ENCODE measurements around the gene PTPN14. TPM values are rescaled to one million over a fixed set of nuclear protein-coding genes. Genes with fewer than 3 reads are reported as not detected.
"Not testable (repeated sequence)": the region's sequence is repeated elsewhere in the genome, so short reads cannot be mapped to it uniquely, and the experiment has no call there.

Gene PTPN14
- polyA plus RNA-seq, 1 experiment = 29.4 TPM

GRCh38 chr1:214485151-214485550, 66.3 kb downstream of the PTPN14 start:
- peaks cover 1% of the 10 kb centered on the region; the same call in 1 of the 2 replicates for H3K36me3 ChIP-seq (ENCODE audit: control insufficient read depth, insufficient read depth, low read length)
- no peak for DNase-seq (ENCODE audit: low read depth)
- CTCF ChIA-PET = no interaction called here
- TF ChIP-seq, protein P1, sequence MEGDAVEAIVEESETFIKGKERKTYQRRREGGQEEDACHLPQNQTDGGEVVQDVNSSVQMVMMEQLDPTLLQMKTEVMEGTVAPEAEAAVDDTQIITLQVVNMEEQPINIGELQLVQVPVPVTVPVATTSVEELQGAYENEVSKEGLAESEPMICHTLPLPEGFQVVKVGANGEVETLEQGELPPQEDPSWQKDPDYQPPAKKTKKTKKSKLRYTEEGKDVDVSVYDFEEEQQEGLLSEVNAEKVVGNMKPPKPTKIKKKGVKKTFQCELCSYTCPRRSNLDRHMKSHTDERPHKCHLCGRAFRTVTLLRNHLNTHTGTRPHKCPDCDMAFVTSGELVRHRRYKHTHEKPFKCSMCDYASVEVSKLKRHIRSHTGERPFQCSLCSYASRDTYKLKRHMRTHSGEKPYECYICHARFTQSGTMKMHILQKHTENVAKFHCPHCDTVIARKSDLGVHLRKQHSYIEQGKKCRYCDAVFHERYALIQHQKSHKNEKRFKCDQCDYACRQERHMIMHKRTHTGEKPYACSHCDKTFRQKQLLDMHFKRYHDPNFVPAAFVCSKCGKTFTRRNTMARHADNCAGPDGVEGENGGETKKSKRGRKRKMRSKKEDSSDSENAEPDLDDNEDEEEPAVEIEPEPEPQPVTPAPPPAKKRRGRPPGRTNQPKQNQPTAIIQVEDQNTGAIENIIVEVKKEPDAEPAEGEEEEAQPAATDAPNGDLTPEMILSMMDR (IDR thresholded peaks at IDR 0.05; ENCODE audit: insufficient read depth, low read depth, low read length) = no peak
- H3K4me3 ChIP-seq (ENCODE audit: low read depth, low read length) = no peak overlapping the region
- H3K27me3 ChIP-seq (ENCODE audit: control insufficient read depth, insufficient read depth, low read length) = no peaks in the 10 kb centered on the region
- POLR2A ChIA-PET = interaction anchor here (0.5 kb wide), 1 partner anchor 32 kb away, joined by 3 read pairs; no protein-coding TSS in a partner anchor

DNA sequence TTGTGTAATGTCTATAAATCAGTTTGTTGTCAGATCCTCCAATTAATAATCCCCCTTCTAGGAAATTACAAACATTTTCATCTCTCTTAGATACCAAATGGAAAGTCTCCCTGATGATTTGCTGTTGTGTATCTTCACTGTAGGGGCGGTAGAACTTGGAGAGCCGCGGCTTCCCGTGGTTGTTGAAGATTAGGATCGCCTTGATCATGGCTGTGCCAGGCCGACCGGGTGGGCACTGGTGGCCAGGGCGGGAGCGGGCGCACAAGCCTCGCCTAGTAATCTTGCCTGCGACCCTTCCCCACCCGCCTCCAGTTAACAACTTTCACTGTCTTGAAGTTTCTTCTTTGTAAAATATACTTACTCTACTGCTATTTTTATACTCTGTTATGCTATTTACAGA, 68.2 kb downstream of the PTPN14 start:
- H3K36me3 ChIP-seq (ENCODE audit: control insufficient read depth, insufficient read depth, low read length); DNase-seq (ENCODE audit: low read depth); POLR2A ChIA-PET; H3K27me3 ChIP-seq (ENCODE audit: control insufficient read depth, insufficient read depth, low read length); H3K4me3 ChIP-seq (ENCODE audit: low read depth, low read length); CTCF ChIA-PET: not testable (repeated sequence)

GRCh38 chr1:214481983-214482634, 69.3 kb downstream of the PTPN14 start:
- H3K36me3 ChIP-seq (ENCODE audit: control insufficient read depth, insufficient read depth, low read length); CTCF ChIA-PET; H3K4me3 ChIP-seq (ENCODE audit: low read depth, low read length); POLR2A ChIA-PET; H3K27me3 ChIP-seq (ENCODE audit: control insufficient read depth, insufficient read depth, low read length); DNase-seq (ENCODE audit: low read depth): not testable (repeated sequence)

- Histone ChIP-seq H3K4me3 (ENCODE audit: low read depth, low read length) (no peak overlapping the region), H3K36me3 (ENCODE audit: control insufficient read depth, insufficient read depth, low read length) (no peaks in the 10 kb centered on the region), H3K27me3 (ENCODE audit: control insufficient read depth, insufficient read depth, low read length) (no peaks in the 10 kb centered on the region)
- POLR2A ChIA-PET = interaction anchor here (0.6 kb wide), 1 partner anchor 1354 kb away, joined by 3 read pairs; no protein-coding TSS in a partner anchor
- DNase-seq (ENCODE audit: low read depth) = peak; percentile 55
- CTCF ChIA-PET = interaction anchor here (0.6 to 1.3 kb wide), 5 partner anchors 17 to 88 kb away, joined by 3 read pairs; no protein-coding TSS in a partner anchor
- TF ChIP-seq, protein P1 (IDR thresholded peaks at IDR 0.05; ENCODE audit: insufficient read depth, low read depth, low read length) = no peak
These were observed 74.2 kb downstream of the PTPN14 start for GRCh38 chr1:214476986-214477870.

GRCh38 chr1:214476229-214476985, 75.0 kb downstream of the PTPN14 start:
- no peaks in the 10 kb centered on the region for H3K36me3 ChIP-seq (ENCODE audit: control insufficient read depth, insufficient read depth, low read length)
- TF ChIP-seq, protein P1 (IDR thresholded peaks at IDR 0.05; ENCODE audit: insufficient read depth, low read depth, low read length) = no peak
- ChIA-PET CTCF (interaction anchor here (1.0 to 1.3 kb wide), 3 partner anchors 18 to 73 kb away, joined by 3 read pairs; no protein-coding TSS in a partner anchor), POLR2A (interaction anchor here (0.6 kb wide), 1 partner anchor 1353 kb away, joined by 3 read pairs; no protein-coding TSS in a partner anchor)
- no peak for DNase-seq (ENCODE audit: low read depth)
- H3K4me3 ChIP-seq (ENCODE audit: low read depth, low read length) = no peak overlapping the region
- no peaks in the 10 kb centered on the region for H3K27me3 ChIP-seq (ENCODE audit: control insufficient read depth, insufficient read depth, low read length)

Measured in BJ (cell line).